ENCODE data around the gene FAM13A. TPM values are rescaled to one million over a fixed set of nuclear protein-coding genes. Genes with fewer than 3 reads are reported as not detected.

The FAM13A gene
- total RNA-seq, 1 donor from 2014 or later: 16.7 TPM

DNA sequence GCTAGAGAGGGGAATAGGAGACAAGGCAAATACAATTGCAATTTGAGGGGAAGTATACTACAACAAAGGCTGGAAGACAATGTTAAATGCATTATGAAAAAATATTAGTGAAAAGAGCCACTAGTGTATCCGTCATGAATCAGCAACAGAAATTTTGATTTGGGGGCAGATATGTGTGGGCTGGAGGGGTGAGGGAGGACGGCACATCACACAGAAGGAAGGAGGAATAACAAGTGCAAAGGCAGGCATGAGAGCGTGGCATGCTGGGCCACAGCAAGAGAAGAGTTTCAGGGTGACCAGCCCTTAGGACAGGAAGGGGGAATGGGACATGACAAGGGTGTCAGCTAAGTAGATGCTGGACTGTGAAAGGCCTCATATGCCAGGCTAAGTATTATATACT lies 295.6 kb downstream of the FAM13A start:
- Mint-ChIP-seq H3K4me1 (ENCODE audit: unreplicated experiment) (peaks cover 20% of the 10 kb centered on the region), H3K9me3 (ENCODE audit: unreplicated experiment) (no peaks in the 10 kb centered on the region), H3K4me3 (ENCODE audit: unreplicated experiment) (no peak overlapping the region), H3K27me3 (ENCODE audit: unreplicated experiment) (peaks cover 2% of the 10 kb centered on the region), H3K27ac (ENCODE audit: unreplicated experiment) (peak overlapping the region; percentile 6), H3K36me3 (ENCODE audit: low read depth, unreplicated experiment) (peaks cover 3% of the 10 kb centered on the region)
- no peak for DNase-seq (ENCODE audit: low spot score)
- TF ChIP-seq, protein P1, sequence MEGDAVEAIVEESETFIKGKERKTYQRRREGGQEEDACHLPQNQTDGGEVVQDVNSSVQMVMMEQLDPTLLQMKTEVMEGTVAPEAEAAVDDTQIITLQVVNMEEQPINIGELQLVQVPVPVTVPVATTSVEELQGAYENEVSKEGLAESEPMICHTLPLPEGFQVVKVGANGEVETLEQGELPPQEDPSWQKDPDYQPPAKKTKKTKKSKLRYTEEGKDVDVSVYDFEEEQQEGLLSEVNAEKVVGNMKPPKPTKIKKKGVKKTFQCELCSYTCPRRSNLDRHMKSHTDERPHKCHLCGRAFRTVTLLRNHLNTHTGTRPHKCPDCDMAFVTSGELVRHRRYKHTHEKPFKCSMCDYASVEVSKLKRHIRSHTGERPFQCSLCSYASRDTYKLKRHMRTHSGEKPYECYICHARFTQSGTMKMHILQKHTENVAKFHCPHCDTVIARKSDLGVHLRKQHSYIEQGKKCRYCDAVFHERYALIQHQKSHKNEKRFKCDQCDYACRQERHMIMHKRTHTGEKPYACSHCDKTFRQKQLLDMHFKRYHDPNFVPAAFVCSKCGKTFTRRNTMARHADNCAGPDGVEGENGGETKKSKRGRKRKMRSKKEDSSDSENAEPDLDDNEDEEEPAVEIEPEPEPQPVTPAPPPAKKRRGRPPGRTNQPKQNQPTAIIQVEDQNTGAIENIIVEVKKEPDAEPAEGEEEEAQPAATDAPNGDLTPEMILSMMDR (IDR thresholded peaks at IDR 0.05; ENCODE audit: unreplicated experiment): no peak

DNA sequence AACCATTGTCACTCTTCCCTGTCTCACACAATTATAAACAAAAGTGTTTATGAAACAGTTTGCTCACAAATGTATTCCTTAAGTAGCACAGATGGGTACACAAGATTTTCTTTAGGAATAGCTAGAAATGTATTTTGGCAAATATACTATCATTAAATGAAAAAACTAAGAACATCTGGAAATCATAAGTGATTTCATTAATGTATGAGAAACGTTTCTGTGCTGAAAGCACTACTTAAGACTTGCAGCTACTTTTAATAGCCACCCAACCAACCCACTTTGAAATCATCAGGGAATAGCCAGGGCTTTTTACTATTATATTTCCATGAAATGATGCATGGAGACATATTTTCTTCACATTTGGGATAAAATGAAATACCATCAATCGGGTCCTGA lies 297.1 kb downstream of the FAM13A start:
- H3K9me3 Mint-ChIP-seq (ENCODE audit: unreplicated experiment): no peaks in the 10 kb centered on the region
- H3K36me3 Mint-ChIP-seq (ENCODE audit: low read depth, unreplicated experiment): peaks cover 3% of the 10 kb centered on the region
- peaks cover 20% of the 10 kb centered on the region for H3K4me1 Mint-ChIP-seq (ENCODE audit: unreplicated experiment)
- no peak overlapping the region for H3K4me3 Mint-ChIP-seq (ENCODE audit: unreplicated experiment)
- H3K27ac Mint-ChIP-seq (ENCODE audit: unreplicated experiment): peak overlapping the region; percentile 49
- DNase-seq (ENCODE audit: low spot score): no peak
- TF ChIP-seq, protein P1 (IDR thresholded peaks at IDR 0.05; ENCODE audit: unreplicated experiment): no peak
- peaks cover 2% of the 10 kb centered on the region for H3K27me3 Mint-ChIP-seq (ENCODE audit: unreplicated experiment)

DNA sequence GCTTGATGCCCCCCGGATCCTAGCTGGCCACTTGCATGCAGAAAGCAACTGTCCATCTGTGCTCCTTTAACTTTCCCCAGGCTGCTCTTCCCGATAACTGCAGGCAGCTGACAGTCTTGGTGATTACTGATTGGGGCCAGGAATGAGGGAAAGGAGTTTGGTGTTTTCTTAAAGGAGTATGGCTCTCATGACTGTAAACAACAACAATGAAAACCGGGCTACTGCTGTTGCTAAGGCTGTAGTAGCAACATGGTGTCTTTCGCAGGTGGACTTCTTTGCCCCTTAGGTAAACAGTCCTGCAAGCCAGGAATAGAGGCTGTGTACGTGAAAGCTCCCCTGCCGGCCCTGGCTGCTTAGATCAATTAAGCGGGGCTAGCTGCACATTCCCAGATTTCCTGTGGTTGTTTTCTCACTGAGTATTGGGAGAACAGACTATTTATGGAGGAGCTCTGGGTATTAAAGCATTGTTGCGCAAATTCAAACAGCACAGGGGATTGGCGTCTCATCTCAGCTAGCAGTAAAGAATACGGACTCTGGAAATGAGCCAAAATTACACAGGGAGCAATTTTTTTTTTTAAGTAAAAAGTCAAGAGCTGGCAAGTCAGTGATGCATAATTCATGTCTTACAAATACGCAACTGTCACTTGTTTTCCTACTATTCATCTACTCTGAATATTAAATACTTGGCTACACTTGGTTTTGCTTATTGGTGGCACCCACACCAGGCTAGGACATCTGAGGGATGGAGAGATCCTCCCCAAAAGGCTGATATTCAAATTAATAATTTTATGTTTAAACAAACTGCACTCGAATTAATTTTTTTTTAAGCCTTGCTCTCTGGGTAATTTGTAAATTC lies 297.7 kb downstream of the FAM13A start:
- no peak for DNase-seq (ENCODE audit: low spot score)
- peaks cover 20% of the 10 kb centered on the region for H3K4me1 Mint-ChIP-seq (ENCODE audit: unreplicated experiment)
- peaks cover 3% of the 10 kb centered on the region for H3K36me3 Mint-ChIP-seq (ENCODE audit: low read depth, unreplicated experiment)
- H3K27ac Mint-ChIP-seq (ENCODE audit: unreplicated experiment): peak overlapping the region; percentile 49
- no peak overlapping the region for H3K4me3 Mint-ChIP-seq (ENCODE audit: unreplicated experiment)
- no peaks in the 10 kb centered on the region for H3K9me3 Mint-ChIP-seq (ENCODE audit: unreplicated experiment)
- TF ChIP-seq, protein P1 (IDR thresholded peaks at IDR 0.05; ENCODE audit: unreplicated experiment): no peak
- peaks cover 2% of the 10 kb centered on the region for H3K27me3 Mint-ChIP-seq (ENCODE audit: unreplicated experiment)

DNA sequence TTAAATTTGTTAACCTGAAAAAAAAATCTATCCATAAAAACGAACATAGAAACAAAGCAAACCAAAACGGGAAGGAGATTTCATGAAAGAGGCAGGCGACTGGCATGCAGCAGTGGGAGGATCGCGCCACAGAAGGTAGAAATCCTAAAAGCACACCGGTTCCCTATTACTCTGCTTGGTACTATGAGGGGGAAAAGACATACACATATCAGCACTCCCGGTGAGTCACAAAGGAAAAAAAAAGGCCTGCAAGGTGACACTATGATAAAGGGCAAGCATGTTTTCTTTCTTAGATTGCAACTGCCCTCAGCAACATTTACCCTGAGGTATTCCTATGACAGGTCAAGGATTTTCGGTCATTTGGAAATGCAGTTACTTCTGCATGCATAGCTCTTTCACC lies 298.7 kb downstream of the FAM13A start:
- no peaks in the 10 kb centered on the region for H3K9me3 Mint-ChIP-seq (ENCODE audit: unreplicated experiment)
- H3K4me3 Mint-ChIP-seq (ENCODE audit: unreplicated experiment): no peak overlapping the region
- H3K36me3 Mint-ChIP-seq (ENCODE audit: low read depth, unreplicated experiment): peaks cover 3% of the 10 kb centered on the region
- peaks cover 2% of the 10 kb centered on the region for H3K27me3 Mint-ChIP-seq (ENCODE audit: unreplicated experiment)
- TF ChIP-seq, protein P1 (IDR thresholded peaks at IDR 0.05; ENCODE audit: unreplicated experiment): no peak
- DNase-seq (ENCODE audit: low spot score): no peak
- no peak overlapping the region for H3K27ac Mint-ChIP-seq (ENCODE audit: unreplicated experiment)
- H3K4me1 Mint-ChIP-seq (ENCODE audit: unreplicated experiment): peaks cover 20% of the 10 kb centered on the region

DNA sequence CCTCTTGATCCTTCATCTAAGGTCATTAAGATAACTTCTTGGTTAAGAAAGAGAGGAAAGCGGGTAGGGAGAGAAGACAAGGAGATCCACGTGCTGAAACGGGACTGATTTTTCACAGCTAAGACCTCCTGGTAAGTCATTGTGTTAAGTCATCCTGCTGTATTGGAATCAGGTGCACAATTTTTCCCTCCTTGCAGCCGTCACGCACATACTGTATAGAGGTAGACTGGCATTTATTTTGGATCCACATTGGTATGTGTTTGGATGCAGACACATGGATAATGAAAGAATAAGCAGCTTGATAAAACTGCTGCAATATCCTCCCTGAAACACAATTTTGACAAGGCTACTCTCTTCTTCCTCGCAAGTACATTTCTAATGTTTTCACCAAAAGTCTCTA lies 299.2 kb downstream of the FAM13A start:
- Mint-ChIP-seq H3K36me3 (ENCODE audit: low read depth, unreplicated experiment) (peaks cover 3% of the 10 kb centered on the region), H3K4me1 (ENCODE audit: unreplicated experiment) (peaks cover 20% of the 10 kb centered on the region), H3K27me3 (ENCODE audit: unreplicated experiment) (peaks cover 2% of the 10 kb centered on the region), H3K4me3 (ENCODE audit: unreplicated experiment) (no peak overlapping the region), H3K9me3 (ENCODE audit: unreplicated experiment) (no peaks in the 10 kb centered on the region), H3K27ac (ENCODE audit: unreplicated experiment) (no peak overlapping the region)
- DNase-seq (ENCODE audit: low spot score): no peak
- TF ChIP-seq, protein P1 (IDR thresholded peaks at IDR 0.05; ENCODE audit: unreplicated experiment): no peak

Data from endothelial cell (in vitro differentiated cells).